NAMALWA (cell line): ENCODE results near the gene KIAA1549.
"Not testable (repeated sequence)": the region's sequence is repeated elsewhere in the genome, so short reads cannot be mapped to it uniquely, and the experiment has no call there.

Source experiments
- DNase-seq: peaks from one replicate; pipeline ENCODE4 v3.0.0-alpha.2; 2015; ENCODE audit warnings: low spot score

The KIAA1549 gene

GRCh38 chr7:138849701-138850100 is 131.5 kb downstream of the KIAA1549 start:
- no peak for DNase-seq

GRCh38 chr7:138848056-138848980 is 132.9 kb downstream of the KIAA1549 start:
- no peak for DNase-seq

- no peak for DNase-seq
Observed at GRCh38 chr7:138845711-138846110, 135.5 kb downstream of the KIAA1549 start.

- no peak for DNase-seq
Observed at GRCh38 chr7:138843632-138844580, 137.3 kb downstream of the KIAA1549 start.

- DNase-seq = no peak
Observed at GRCh38 chr7:138842111-138842510, 139.1 kb downstream of the KIAA1549 start.

GRCh38 chr7:138838166-138838565 is 143.0 kb downstream of the KIAA1549 start:
- DNase-seq = no peak

GRCh38 chr7:138837627-138838026 is 143.6 kb downstream of the KIAA1549 start:
- no peak for DNase-seq

- DNase-seq = no peak
Observed at GRCh38 chr7:138835087-138835486, 146.1 kb downstream of the KIAA1549 start.

- no peak for DNase-seq
Observed at GRCh38 chr7:138834583-138834982, 146.6 kb downstream of the KIAA1549 start.

GRCh38 chr7:138833596-138833995 is 147.6 kb downstream of the KIAA1549 start:
- DNase-seq = no peak

GRCh38 chr7:138832966-138833365 is 148.2 kb downstream of the KIAA1549 start:
- no peak for DNase-seq

- DNase-seq = no peak
Observed at GRCh38 chr7:138829335-138829734, 151.9 kb downstream of the KIAA1549 start.

- DNase-seq = no peak
Observed at GRCh38 chr7:138828302-138828701, 152.9 kb downstream of the KIAA1549 start.

GRCh38 chr7:138825049-138825721 is 156.0 kb downstream of the KIAA1549 start:
- no peak for DNase-seq

GRCh38 chr7:138822867-138823535 is 158.2 kb downstream of the KIAA1549 start:
- no peak for DNase-seq

- DNase-seq = no peak
Observed at GRCh38 chr7:138821912-138822311, 159.3 kb downstream of the KIAA1549 start.

GRCh38 chr7:138819625-138820024 is 161.6 kb downstream of the KIAA1549 start:
- no peak for DNase-seq

GRCh38 chr7:138816650-138817049 is 164.5 kb downstream of the KIAA1549 start:
- DNase-seq = no peak

GRCh38 chr7:138814816-138815332 is 166.3 kb downstream of the KIAA1549 start:
- no peak for DNase-seq

GRCh38 chr7:138813945-138814344 is 167.2 kb downstream of the KIAA1549 start:
- DNase-seq = no peak

- not testable (repeated sequence) for DNase-seq
Observed at GRCh38 chr7:138811327-138811726, 169.9 kb downstream of the KIAA1549 start.
